HEK293T (cell line): ENCODE measurements around the gene SIGMAR1.

Experiments
- BHLHE40 ChIP-seq: fragments of 450-650 bp; IDR thresholded peaks from 2 replicates; pipeline ENCODE4 v1.6.1; 2016; ENCODE audit warnings: mild to moderate bottlenecking, moderate library complexity, borderline replicate concordance
- SP1 ChIP-seq: fragments of 450-650 bp; IDR thresholded peaks from 2 replicates; pipeline ENCODE4 v1.6.1; 2017

DNA sequence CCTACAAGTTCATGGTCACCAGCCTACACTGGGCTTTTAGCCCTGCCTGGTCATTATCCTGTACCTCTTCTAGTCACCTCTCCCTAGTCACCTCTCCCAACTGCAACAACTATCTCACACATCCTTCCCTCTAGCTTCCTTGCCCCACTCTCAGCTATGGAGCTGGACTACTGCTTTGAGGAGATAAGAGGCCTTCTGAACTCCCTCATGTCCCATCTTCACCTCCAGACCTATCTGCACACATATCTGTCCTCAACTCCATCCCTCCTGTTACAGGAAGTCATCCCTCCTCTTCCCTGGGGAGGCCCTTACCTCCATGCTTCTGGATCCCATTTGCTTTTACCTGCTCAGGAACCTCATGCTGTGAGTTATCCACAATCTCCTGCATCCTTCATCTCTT is 31.4 kb downstream of the SIGMAR1 start:
- no peak for TF ChIP-seq SP1
- no peak for TF ChIP-seq BHLHE40
